22Rv1 (cell line): ENCODE results near the gene CAB39L.

Experiments used
- H3K27ac ChIP-seq: fragments of 450-650 bp; 2 replicates; pipeline ENCODE4 v1.5.1; 2017
- CTCF ChIP-seq: fragments of 450-650 bp; IDR thresholded peaks from 2 replicates; pipeline ENCODE4 v1.5.1; 2017; ENCODE audit warnings: mild to moderate bottlenecking
- ZFX ChIP-seq: fragments of 450-650 bp; IDR thresholded peaks from 2 replicates; pipeline ENCODE4 v1.6.1; 2017; ENCODE audit warnings: antibody characterized with exemption, borderline replicate concordance

The CAB39L gene

GRCh38 chr13:49351871-49352270 lies 92.0 kb downstream of the CAB39L start:
- H3K27ac ChIP-seq: no peak overlapping the region
- no peak for TF ChIP-seq ZFX
- TF ChIP-seq CTCF: no peak

- no peak for TF ChIP-seq ZFX
- no peak for TF ChIP-seq CTCF
Measured at GRCh38 chr13:49348751-49349150, 95.1 kb downstream of the CAB39L start.

GRCh38 chr13:49347650-49348385 lies 96.0 kb downstream of the CAB39L start:
- TF ChIP-seq ZFX (no peak), CTCF (no peak)
- H3K27ac ChIP-seq: no peak overlapping the region

More at GRCh38 chr13:49348751-49349150, 95.1 kb downstream of the CAB39L start:
- H3K27ac ChIP-seq: no peak overlapping the region

- TF ChIP-seq ZFX: no peak
- no peak overlapping the region for H3K27ac ChIP-seq
Measured at GRCh38 chr13:49346460-49346859, 97.4 kb downstream of the CAB39L start.

- no peak for TF ChIP-seq CTCF
- TF ChIP-seq ZFX: no peak
Measured at GRCh38 chr13:49343731-49344130, 100.1 kb downstream of the CAB39L start.

GRCh38 chr13:49343255-49343654 lies 100.6 kb downstream of the CAB39L start:
- no peak overlapping the region for H3K27ac ChIP-seq
- TF ChIP-seq CTCF (no peak), ZFX (no peak)

More at GRCh38 chr13:49343731-49344130, 100.1 kb downstream of the CAB39L start:
- H3K27ac ChIP-seq: no peak overlapping the region

- H3K27ac ChIP-seq: no peak overlapping the region
- no peak for TF ChIP-seq CTCF
- TF ChIP-seq ZFX: no peak
Measured at GRCh38 chr13:49342454-49342853, 101.4 kb downstream of the CAB39L start.

GRCh38 chr13:49341941-49342340 lies 101.9 kb downstream of the CAB39L start:
- no peak for TF ChIP-seq CTCF
- no peak for TF ChIP-seq ZFX

More at GRCh38 chr13:49341941-49342340, 101.9 kb downstream of the CAB39L start:
- no peak overlapping the region for H3K27ac ChIP-seq
